Measurements from ENCODE around the gene SLC8A3.

The SLC8A3 gene

GRCh38 chr14:70064136-70064865, 124.5 kb downstream of the SLC8A3 start:
- no peaks in the 10 kb centered on the region for H3K9me3 ChIP-seq
- no peaks in the 10 kb centered on the region for H3K36me3 ChIP-seq
- no peak overlapping the region for H3K4me3 ChIP-seq (ENCODE audit: low read depth in 1 of 2, low read length in 1 of 2)
- no peak for TF ChIP-seq CTCF (IDR thresholded peaks at IDR 0.05)
- H3K27ac ChIP-seq, result no peak overlapping the region
- H3K4me1 ChIP-seq (ENCODE audit: control insufficient read depth in 1 of 2, insufficient read depth in 1 of 2, low read depth in 1 of 2, low read length in 1 of 2), result no peaks in the 10 kb centered on the region
- peaks cover 3% of the 10 kb centered on the region for H3K27me3 ChIP-seq

- no peaks in the 10 kb centered on the region for H3K4me1 ChIP-seq (ENCODE audit: control insufficient read depth in 1 of 2, insufficient read depth in 1 of 2, low read depth in 1 of 2, low read length in 1 of 2)
- H3K9me3 ChIP-seq, result no peaks in the 10 kb centered on the region
- no peak overlapping the region for H3K27ac ChIP-seq
- H3K27me3 ChIP-seq, result peaks cover 3% of the 10 kb centered on the region
- no peak for TF ChIP-seq CTCF (IDR thresholded peaks at IDR 0.05)
- H3K4me3 ChIP-seq (ENCODE audit: low read depth in 1 of 2, low read length in 1 of 2), result no peak overlapping the region
- H3K36me3 ChIP-seq, result no peaks in the 10 kb centered on the region
These were observed 127.6 kb downstream of the SLC8A3 start for GRCh38 chr14:70061108-70061507.

- H3K27ac ChIP-seq, result no peak overlapping the region
- no peaks in the 10 kb centered on the region for H3K36me3 ChIP-seq
- no peak overlapping the region for H3K4me3 ChIP-seq (ENCODE audit: low read depth in 1 of 2, low read length in 1 of 2)
- H3K27me3 ChIP-seq, result peaks cover 3% of the 10 kb centered on the region
- no peak for TF ChIP-seq CTCF (IDR thresholded peaks at IDR 0.05)
- H3K4me1 ChIP-seq (ENCODE audit: control insufficient read depth in 1 of 2, insufficient read depth in 1 of 2, low read depth in 1 of 2, low read length in 1 of 2), result no peaks in the 10 kb centered on the region
- H3K9me3 ChIP-seq, result no peaks in the 10 kb centered on the region
These were observed 129.2 kb downstream of the SLC8A3 start for GRCh38 chr14:70059545-70059944.

GRCh38 chr14:70057519-70058136, 131.1 kb downstream of the SLC8A3 start:
- H3K27me3 ChIP-seq, result no peaks in the 10 kb centered on the region
- no peaks in the 10 kb centered on the region for H3K36me3 ChIP-seq
- H3K27ac ChIP-seq, result no peak overlapping the region
- no peak for TF ChIP-seq CTCF (IDR thresholded peaks at IDR 0.05)
- no peak overlapping the region for H3K4me3 ChIP-seq (ENCODE audit: low read depth in 1 of 2, low read length in 1 of 2)
- no peaks in the 10 kb centered on the region for H3K4me1 ChIP-seq (ENCODE audit: control insufficient read depth in 1 of 2, insufficient read depth in 1 of 2, low read depth in 1 of 2, low read length in 1 of 2)
- H3K9me3 ChIP-seq, result no peaks in the 10 kb centered on the region

GRCh38 chr14:70052990-70053389, 135.8 kb downstream of the SLC8A3 start:
- TF ChIP-seq CTCF (IDR thresholded peaks at IDR 0.05), result no peak
- Histone ChIP-seq H3K27ac (no peak overlapping the region), H3K4me1 (ENCODE audit: control insufficient read depth in 1 of 2, insufficient read depth in 1 of 2, low read depth in 1 of 2, low read length in 1 of 2) (no peaks in the 10 kb centered on the region), H3K27me3 (no peaks in the 10 kb centered on the region), H3K36me3 (no peaks in the 10 kb centered on the region), H3K9me3 (no peaks in the 10 kb centered on the region), H3K4me3 (ENCODE audit: low read depth in 1 of 2, low read length in 1 of 2) (no peak overlapping the region)

All from neutrophil (primary cell).